Hematopoietic multipotent progenitor cell treated with erythropoietin and hydrocortisone succinate and interleukin-3 and kit ligand, for 8 days (in vitro differentiated cells): ENCODE measurements around the gene ACTL8.

Experiments used
- DNase-seq: peaks from one replicate; pipeline ENCODE4 v3.0.0-alpha.2; 2015

ACTL8 gene

DNA sequence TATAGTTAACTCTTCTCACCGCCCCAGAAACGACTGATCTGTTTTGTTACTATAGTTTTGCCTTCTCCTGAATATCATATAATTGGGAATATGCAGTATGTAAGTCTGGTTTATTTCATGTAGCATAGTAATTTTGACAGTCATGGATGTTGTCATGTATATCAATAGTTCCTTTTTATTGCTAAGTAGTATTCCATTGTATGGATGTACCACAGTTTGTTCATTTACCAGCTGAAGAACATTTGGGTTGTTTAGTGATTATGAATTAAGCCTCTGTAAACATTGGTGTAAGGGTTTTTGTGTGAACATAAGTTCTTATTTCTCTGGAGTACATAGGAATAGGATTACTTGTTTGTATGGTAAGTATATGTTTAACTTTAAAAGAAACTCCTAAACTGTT lies 55.5 kb downstream of the ACTL8 start:
- DNase-seq: no peak

DNA sequence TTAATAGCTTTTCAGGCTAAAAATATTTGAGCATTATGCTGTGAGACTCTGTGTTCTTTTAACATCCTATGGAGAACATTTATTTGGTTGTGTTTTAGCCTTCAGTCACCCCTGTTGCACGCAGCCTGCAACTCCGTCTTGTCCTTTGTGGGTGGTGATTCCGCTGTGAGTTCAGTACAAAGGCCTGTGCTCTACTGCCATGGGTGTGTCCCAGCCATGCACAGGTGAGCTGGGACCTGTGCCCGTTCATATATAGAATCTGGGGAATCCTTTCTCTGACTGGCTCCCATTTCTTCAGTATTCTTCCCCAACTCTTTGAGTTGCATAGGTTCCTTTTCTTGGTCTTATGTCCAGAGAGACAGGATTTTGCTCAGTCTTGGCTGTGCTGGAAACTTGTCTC lies 61.4 kb downstream of the ACTL8 start:
- DNase-seq: no peak

DNA sequence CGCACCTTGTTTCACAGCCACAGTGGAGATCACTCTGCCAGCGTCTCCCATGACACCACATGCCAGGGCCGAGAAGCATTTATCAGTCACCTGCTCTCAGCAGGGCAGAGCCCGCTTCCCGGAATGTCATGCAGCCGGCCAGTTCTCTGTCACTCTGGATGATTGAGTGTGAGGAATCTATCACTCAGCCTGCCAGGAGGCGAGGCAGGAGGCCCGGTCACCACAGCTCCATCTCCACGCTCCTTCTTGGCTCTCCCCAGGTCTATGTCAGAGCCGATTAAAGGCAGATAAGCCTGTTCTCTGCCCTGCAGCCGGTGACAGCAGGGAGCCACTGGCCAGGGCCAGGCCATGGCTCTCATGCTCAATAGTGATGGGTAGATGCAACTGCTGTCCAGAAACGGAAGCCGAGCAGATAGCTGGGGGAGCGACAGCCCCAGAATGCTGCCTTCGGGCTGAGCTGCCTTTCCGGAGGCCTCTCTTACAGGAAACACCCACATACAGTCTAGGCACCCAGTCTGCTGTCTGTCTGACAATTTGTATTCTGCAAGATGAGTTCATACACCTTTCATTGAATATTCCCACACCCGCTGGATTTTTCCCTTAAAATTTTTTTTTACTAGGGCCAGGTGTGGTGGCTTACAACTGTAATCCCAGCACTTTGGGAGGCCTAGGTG lies 64.1 kb downstream of the ACTL8 start:
- DNase-seq: no peak

DNA sequence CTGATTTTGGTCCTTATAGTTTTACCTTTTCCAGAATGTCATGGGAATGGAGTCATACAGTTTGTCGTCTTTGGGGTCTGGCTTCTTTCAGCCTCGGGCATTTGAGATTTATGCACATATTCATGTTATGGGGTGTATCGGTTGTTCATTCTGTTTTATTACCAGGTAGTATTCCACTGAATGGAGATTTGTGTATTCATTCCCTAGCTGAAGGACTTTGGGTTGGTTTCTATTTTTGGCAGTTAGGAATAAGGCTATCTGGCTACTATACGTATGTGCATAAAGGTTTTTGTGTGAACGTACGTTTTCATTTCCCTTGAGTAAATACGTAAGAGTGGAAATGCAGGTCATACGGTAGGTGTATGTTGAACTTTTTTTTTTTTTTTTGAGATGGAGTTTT lies 65.1 kb downstream of the ACTL8 start:
- no peak for DNase-seq

DNA sequence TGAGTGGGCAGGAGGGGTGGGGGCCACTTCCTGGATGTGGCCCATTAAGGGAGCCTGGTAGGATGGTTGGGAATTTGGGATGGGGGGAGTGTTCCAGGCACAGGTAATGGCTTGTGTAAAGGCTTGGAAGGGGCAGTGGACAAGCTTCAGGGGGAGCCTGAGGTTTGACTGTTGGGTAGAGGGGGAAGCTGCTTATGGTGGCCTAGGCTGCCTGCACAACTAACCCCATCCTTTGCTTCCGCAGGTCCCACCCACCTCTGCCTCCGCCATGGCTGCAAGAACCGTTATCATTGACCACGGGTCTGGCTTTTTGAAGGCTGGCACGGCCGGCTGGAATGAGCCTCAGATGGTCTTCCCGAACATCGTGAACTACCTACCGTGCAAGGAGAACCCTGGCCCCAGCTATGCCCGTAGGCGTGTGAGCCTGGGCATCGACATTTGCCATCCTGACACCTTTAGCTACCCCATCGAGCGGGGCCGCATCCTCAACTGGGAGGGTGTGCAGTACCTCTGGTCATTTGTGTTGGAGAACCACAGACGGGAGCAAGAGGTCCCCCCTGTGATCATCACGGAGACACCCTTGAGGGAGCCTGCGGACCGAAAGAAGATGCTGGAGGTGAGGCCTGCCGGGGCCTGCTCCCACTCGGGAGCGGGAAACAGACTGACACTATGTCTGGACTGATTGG lies 67.8 kb downstream of the ACTL8 start:
- no peak for DNase-seq

DNA sequence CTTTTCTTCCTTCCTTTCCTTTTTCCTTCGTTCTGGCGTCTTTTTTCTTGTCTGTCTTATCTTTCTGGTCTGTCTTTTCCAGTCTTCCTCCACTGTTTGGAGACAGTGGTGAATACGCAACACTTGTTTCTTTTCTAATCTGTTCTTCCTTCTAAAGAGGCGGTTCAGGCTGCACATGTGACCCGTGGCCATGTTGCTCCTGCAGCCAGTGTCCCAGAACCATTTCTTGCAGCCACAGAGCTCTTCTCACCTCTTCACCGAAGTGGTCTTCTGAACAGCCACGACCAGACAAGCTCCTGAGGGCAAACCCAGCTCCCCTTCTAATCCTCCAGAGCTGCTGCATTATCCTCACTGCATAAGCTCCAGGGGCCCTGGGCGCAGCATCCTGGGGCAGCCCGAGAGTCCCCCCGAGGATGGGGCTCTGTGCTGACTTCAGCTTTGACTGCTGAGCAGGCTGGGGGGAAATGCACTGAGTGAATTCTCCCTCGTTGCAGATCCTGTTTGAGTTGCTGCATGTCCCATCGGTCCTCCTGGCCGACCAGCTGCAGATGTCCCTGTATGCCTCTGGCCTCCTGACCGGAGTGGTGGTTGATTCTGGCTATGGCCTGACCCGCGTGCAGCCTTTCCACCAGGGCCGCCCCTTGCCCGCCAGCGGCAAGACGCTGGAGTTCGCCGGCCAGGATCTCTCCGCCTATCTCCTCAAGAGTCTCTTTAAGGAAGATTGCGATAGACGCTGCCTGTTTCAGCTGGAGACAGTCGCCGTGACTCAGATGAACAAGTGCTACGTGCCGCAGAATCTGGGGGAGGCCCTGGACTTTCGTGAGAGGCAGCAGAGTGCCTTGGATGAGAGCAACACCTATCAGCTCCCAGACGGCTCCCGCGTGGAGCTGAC lies 70.4 kb downstream of the ACTL8 start:
- no peak for DNase-seq

DNA sequence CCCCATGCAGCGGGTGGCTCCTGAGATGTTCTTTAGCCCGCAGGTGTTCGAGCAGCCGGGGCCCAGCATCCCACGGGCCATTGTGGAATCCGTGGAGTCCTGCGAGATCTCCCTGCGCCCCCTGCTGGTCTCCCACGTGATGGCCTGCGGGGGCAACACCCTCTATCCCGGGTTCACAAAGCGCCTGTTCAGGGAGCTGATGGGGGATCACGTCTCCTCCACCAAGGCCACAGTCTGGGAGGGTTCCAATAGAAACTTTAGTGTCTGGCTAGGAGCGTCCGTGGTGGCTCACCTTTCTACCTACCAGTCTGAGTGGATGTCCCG lies 71.0 kb downstream of the ACTL8 start:
- DNase-seq: peak; percentile 16

DNA sequence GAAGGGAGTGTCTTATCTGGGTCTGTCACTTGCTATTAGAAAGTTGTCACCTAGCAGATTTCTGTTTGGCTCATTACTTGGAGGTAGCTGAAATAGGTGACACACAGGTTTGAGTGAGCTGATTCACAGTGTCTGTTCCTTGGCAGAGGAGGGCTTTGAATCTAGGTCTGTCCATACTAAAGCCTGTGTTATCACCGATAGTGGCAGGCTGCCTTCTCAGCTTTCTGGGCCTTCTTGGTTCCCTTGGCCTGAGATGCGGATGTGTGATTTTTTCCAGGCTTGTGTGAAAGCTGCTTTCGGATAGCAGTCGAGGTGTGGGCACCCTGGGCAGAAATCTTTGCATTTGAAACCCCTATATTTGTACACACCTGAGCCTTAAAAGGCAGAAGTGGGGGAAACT lies 73.9 kb downstream of the ACTL8 start:
- no peak for DNase-seq

DNA sequence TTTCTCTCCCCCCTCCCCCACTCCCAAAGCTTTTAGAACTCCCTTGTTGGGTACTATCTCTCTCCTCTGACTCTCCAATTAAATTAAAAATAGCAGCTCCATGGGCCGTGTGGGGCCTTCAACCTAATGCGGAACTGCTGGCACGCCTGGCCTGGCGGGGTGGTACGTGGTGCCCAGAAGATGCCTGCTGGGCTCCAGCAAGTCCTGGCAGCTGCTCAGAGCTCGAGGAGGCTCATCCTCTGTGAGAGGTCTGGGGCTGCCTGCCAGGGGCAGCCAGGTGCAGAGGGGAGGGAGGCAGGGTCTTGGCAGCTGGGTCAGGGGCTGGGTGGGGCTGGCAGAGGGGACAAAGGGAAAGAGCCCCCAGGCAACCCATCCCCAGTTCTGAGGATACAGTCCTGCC lies 74.4 kb downstream of the ACTL8 start:
- no peak for DNase-seq

DNA sequence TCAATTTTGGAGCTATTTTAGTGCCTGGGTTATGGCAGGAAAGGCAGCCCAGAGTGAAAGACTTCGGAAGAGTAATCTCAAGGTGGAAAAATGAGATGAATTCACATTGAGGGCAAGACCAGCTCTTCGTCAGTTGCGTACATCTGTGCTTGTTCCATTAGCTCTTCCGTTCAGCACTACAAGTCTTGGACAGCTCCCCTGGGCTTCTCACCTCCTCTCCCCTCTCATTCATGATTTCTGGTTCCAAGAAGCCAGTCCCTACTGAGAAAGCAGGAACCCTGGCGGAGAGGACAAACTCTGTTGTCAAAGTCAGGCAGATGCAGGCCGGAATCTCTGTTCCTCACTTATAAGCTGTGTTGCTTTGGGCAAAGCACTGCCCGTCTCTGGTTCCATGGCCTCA lies 76.5 kb downstream of the ACTL8 start:
- DNase-seq: peak; percentile 16

DNA sequence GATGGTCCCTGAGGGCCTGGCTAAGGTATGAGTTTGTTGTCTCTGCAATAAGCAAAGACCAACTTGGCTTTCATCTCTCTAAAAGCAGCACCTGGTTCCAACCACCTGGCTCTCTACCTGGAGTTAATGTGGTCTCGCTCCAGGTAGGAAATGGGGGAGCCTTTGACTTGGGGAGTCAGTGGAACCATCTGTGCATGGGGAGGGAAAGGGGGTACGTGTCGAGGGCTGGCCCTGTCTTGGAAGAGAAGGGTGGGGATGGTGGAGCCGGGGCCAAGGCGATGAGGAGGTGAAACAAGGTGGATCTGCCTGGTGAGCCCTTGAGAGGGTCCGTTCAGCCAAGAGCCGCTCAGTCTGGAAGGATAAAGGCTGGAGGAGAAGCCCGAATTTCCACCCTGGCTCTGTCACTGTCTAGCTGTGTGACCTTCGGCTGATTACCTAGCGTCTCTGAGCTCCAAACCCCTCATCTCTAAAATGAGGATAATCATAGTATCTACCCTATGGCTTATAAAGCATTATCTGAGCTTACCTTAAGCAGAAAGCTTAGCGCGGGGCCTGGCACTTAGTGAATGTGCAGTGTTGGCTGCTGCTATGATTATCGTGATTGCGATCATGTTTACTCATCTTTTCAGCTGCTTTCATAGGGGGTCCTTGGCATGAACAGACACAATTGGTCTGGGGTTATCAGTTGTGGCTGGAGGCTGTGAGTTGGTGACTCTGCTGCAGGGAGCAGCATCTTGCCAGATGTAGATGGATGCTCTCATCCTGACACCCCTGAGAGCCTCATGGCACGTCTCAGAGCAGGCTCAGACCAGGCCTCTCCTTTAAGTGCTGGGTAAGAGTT lies 78.7 kb downstream of the ACTL8 start:
- DNase-seq: no peak

DNA sequence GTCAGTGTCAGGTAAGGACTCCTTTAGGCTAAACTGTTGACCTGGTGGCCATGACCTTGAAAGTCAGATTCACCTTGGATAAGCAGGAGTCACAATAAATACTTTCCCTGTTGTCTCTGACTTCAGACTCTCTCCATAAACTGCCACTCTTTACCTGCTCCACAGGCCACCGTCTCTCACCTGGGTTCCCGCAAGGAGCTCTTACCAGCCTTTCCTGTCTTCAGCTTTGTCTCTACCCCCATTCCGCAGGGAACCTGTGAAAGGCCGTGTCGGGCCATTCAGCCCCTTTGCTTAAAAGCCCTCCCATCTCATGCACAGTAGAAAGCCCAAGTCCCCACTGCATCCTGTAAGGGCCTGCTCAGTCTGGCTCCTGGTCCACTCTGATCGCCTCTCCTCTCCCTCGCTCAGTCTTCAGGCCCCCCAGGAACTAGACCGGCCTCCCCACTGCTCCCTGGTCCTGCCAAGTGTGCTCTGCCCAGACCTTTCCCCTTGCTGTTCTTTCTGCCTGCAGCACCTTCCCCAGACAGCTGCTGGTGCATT lies 79.5 kb downstream of the ACTL8 start:
- no peak for DNase-seq

DNA sequence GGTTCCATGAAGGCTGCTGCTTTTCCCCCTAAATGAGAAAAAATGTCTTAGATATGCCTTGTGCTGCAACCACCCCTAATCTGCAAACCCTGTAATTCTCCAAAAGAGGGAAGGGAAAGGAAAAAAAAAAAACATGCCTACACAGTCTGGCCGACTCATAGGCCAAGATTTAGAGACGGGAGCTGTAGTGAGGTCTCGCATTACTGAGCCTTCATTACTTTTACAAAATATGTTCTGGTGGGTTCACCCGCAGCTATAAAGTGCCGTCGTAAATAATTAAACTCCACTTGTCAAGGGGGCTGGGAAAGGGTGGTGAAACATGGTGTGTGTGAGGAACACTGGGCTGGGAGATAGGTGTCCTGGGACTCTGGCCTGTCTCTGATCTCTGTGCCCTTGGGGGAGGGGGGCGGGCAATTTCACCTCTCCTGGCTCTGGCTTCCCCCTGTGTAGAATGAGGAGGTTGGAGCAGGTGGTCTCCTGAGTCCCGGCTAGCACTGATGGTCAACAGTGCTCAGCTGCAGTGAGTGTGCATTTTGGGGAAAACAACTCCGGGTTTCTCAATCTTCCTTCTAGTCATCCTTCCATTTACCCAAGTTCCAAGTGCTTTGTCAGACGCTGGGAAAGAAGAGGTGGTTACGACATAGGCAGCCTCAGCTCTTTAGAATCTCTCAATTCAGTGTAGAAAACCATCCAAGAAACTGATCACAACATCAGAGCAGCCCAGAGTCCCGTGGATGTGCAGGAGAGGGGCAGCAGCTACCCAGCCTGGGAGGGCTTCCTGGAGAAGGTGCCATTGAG lies 82.3 kb downstream of the ACTL8 start:
- no peak for DNase-seq

DNA sequence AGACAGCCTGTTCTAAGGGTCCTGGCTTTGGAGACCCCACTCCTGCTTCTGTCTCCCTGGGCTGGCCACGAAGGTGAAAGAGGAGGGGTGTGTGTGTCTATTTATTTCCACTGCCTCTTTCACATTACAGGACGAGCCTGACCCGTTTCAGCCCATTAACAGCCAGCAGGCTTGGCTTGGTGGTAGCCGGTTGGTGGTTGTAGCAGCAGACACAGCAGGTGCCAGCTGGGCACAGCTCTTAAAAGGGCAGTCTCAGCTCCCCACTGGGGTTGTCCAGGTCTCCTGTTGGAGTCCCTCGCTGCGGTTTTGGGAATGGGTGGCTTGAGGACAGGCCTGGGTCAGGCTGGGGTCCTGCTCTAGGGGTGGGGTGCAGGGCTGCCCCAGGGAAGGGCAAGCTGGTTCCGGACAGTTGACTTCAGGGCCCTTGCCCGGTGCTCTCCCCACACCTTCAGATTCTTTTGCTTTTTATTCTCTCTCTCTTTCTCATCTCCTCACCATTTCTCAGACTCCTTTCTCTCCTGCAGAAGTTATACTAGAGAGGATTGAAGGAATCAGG lies 84.6 kb downstream of the ACTL8 start:
- no peak for DNase-seq

DNA sequence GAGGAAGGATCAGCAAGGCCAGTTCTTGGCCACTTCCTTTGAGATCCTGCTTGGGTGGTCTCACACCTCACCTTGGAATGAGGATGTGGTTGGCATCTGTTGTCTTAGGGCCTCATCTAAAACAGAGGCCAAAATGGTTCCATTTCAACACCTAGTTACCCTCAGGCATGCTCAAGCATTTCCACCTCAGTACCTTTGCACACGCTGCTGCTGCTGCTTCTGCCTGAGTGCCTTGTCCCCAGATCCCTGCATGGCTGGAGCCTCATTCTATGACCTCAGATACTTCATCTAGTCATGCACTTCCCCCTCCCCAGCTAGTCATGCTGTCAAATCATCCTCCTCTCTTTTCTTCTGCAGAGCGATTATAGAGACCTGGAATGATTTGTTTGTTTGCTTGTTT lies 86.8 kb downstream of the ACTL8 start:
- DNase-seq: no peak

DNA sequence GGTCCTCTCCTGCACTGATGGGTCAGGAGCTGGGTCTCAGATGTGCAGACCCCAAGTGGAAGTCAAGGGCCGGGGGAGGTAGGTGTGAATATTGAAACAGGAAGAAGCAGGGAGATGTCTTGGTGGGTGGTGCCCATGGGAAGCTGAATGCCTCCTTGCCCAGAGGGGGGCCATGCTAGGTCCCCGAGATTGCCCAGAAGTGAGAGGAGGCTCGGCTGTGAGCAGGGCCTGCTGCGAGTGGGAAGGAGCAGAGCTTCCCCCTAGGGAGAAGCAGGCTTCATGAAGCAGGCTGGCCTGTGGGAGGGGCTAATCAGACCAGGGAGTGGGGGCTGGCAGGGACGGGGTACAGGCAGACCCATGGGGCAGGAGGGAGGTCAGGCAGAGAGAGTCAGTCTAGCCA lies 87.6 kb downstream of the ACTL8 start:
- no peak for DNase-seq

DNA sequence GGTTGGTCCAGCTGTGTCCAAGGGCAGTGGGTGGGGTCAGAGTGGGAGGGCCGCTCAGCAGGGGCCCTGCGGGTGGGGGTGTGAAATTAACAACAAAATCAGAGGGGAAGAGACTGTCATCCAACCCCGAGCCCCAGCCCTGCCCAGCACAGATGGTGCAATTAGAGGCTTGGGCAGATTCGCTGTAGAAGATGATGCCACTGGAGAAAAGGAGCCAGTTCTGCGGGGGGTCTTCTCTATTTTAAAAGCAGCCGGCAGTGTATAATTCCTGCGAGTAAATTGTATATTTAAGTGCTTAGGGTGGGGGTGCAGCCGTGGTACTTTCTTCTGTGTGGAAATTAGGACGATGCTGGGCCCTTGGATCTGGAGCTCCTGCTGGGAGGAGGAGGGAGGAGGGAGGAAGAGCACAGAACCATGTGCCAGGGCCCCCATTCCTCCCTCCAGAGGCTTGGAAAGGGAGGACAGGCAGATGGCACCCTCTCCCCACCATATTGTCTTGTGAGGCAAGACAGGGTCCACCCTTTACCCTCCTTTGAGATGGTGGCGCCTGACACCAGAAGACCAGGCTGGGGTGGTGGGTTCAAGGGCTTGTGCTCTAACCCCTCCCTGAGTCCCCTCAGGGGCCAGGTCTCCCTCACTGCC lies 89.2 kb downstream of the ACTL8 start:
- DNase-seq: no peak

DNA sequence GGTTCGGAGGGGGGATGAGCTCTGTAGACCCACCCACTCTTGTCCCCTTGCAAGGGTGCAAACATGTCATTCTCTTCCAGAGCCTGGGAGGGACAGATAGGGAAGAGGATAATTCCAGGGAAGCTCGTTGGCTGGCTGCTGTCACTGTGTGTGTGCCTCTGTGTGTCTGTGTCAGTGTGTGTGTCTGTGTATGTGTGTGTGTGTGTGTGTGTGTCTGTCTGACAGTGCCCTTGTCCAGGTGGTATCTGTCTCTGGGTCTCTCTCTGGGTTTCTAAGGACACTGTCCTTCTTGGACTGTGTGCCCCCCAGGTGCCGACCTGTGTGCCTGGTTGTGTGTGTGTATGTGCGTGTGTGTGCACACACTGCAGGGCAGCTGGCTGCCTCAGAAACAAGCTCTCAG lies 90.5 kb downstream of the ACTL8 start:
- no peak for DNase-seq

DNA sequence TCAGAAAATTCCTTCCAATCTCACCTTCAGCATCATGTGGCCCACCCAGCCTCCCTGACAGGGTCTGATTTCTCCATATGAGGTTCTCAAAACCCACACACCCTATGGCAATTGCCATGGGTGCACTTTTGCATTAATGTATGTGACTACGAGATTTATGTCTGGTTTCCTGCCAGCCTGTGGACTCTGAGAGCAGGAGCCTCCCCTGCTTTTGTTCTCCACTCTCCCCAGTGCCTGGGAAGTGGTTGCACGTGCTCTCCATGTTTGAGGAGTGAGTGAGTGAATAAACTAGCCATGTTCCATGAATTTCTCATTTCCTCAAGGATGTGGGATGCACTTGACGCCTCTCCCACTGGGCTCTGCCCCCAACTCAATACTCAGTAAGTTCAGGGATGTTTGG lies 91.2 kb downstream of the ACTL8 start:
- DNase-seq: no peak

DNA sequence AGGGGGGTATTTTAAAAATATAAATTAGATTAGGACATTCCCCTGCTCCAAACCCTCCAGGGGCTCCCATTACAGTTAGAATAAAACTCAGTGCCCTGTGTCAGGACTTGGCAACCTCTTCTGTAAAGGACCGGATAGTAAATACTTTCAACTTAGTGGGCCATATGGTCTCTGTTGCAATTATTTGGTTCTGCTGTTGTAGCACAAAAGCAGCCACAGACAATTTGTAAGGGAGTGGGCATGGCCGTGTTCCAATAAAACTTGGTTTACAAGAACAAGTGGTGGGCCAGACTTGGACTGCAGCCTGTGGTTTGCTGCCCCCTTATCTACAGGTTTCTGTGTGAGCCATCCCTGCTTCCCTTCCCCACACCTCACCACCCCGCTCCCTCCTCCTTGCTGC lies 92.0 kb downstream of the ACTL8 start:
- no peak for DNase-seq

DNA sequence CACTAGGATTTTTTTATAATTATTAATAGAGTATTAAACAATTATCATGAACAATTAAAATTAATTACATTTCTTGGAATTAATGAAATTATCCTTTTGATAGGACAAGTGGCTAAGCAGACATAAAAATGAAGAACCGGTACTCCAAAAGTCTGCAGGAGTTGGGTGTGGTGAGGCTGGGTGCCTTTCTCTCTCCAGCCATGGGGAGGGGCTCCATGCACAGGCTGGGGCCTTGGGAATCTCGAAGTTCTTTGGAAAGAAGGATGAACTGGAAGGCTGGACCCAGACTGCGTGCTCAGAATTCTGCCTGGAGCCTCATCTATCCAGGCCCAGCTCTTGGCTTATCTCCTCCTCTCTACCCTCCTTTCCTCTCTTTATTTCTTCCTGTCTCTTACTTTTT lies 94.1 kb downstream of the ACTL8 start:
- no peak for DNase-seq
